CD4-positive, alpha-beta T cell treated with Interleukin-4 for 4 hours (primary cell): ENCODE measurements around the gene LAMP2.
"Not testable (repeated sequence)": the region's sequence is repeated elsewhere in the genome, so short reads cannot be mapped to it uniquely, and the experiment has no call there.

Experiments used
- DNase-seq: peaks from one replicate; pipeline ENCODE4 v3.0.0-alpha.2; 2020

Gene LAMP2

GRCh38 chrX:120468825-120469525 lies at the start of gene LAMP2:
Gene LAMP2, minus strand, starts transcription at chrX:120469296. Its CDS starts 127 bp downstream, at chrX:120469169.
- peak; percentile 78 for DNase-seq

GRCh38 chrX:120517936-120518335 lies 48.8 kb upstream of the LAMP2 start:
- DNase-seq = no peak

- DNase-seq = no peak
Observed at GRCh38 chrX:120514236-120514635, 45.1 kb upstream of the LAMP2 start.

GRCh38 chrX:120512627-120513026 lies 43.5 kb upstream of the LAMP2 start:
- no peak for DNase-seq

GRCh38 chrX:120512222-120512621 lies 43.1 kb upstream of the LAMP2 start:
- no peak for DNase-seq

GRCh38 chrX:120504569-120504968 lies 35.5 kb upstream of the LAMP2 start:
- DNase-seq = no peak

GRCh38 chrX:120499301-120500072 lies 30.4 kb upstream of the LAMP2 start:
- DNase-seq = no peak

- not testable (repeated sequence) for DNase-seq
Observed at GRCh38 chrX:120490119-120490518, 21.0 kb upstream of the LAMP2 start.

GRCh38 chrX:120486786-120487185 lies 17.7 kb upstream of the LAMP2 start:
- DNase-seq = no peak

GRCh38 chrX:120485638-120486520 lies 16.8 kb upstream of the LAMP2 start:
- DNase-seq = peak; percentile 68

- DNase-seq = no peak
Observed at GRCh38 chrX:120485315-120485637, 16.2 kb upstream of the LAMP2 start.

- no peak for DNase-seq
Observed at GRCh38 chrX:120477453-120477852, 8.4 kb upstream of the LAMP2 start.

GRCh38 chrX:120476714-120477113 lies 7.6 kb upstream of the LAMP2 start:
- DNase-seq = no peak

GRCh38 chrX:120475447-120475846 lies 6.4 kb upstream of the LAMP2 start:
- DNase-seq = peak; percentile 52

- no peak for DNase-seq
Observed at GRCh38 chrX:120474085-120474484, 5.0 kb upstream of the LAMP2 start.

GRCh38 chrX:120469657-120470056 lies 561 bp upstream of the LAMP2 start:
- not testable (repeated sequence) for DNase-seq

GRCh38 chrX:120468479-120468824 lies 644 bp downstream of the LAMP2 start:
- DNase-seq = no peak

- DNase-seq = no peak
Observed at GRCh38 chrX:120468071-120468470, 1.0 kb downstream of the LAMP2 start.

- no peak for DNase-seq
Observed at GRCh38 chrX:120464411-120464810, 4.7 kb downstream of the LAMP2 start.

GRCh38 chrX:120463241-120463640 lies 5.9 kb downstream of the LAMP2 start:
- DNase-seq = no peak

- DNase-seq = no peak
Observed at GRCh38 chrX:120462370-120462769, 6.7 kb downstream of the LAMP2 start.

- no peak for DNase-seq
Observed at GRCh38 chrX:120459309-120459708, 9.8 kb downstream of the LAMP2 start.

- DNase-seq = peak; percentile 46
Observed at GRCh38 chrX:120457766-120458180, 11.3 kb downstream of the LAMP2 start.

- peak; percentile 49 for DNase-seq
Observed at GRCh38 chrX:120456973-120457372, 12.1 kb downstream of the LAMP2 start.
